SH-SY5Y (cell line): ENCODE measurements around the gene FAM227A.

Experiments used
- GATA2 ChIP-seq: IDR thresholded peaks from 2 replicates; pipeline ENCODE4 v1.6.1; 2011; ENCODE audit warnings: mild to moderate bottlenecking, low read depth, low read length
- GATA3 ChIP-seq: IDR thresholded peaks from 2 replicates; pipeline ENCODE4 v1.6.1; 2011; ENCODE audit warnings: low read depth, mild to moderate bottlenecking, low read length, moderate library complexity

- no peak for TF ChIP-seq GATA3
- TF ChIP-seq GATA2: no peak
Measured at GRCh38 chr22:38632528-38632927, 23.7 kb downstream of the FAM227A start.
